Osteoblast (primary cell): Measurements from ENCODE around the gene ITGA4. TPM values are rescaled to one million over a fixed set of nuclear protein-coding genes. Genes with fewer than 3 reads are reported as not detected.

Experiments used
- DNase-seq: peaks from one replicate; pipeline ENCODE4 v3.0.0; 2011; ENCODE audit warnings: low spot score, mixed read lengths; ENCODE audit not compliant: insufficient read length; ENCODE audit errors: missing footprints
- H2AFZ ChIP-seq: 2 replicates; pipeline ENCODE4 v1.6.0; 2011; ENCODE audit warnings: mild to moderate bottlenecking, low read length
- H3K27ac ChIP-seq: 2 replicates; pipeline ENCODE4 v1.5.1; 2011; ENCODE audit warnings: mild to moderate bottlenecking, low read depth, low read length, moderate library complexity
- H3K27me3 ChIP-seq: 2 replicates; pipeline ENCODE4 v1.6.0; 2012; ENCODE audit warnings: mild to moderate bottlenecking, control low read depth, inconsistent platforms, low read length, moderate library complexity; ENCODE audit not compliant: insufficient read depth
- H3K36me3 ChIP-seq: 2 replicates; pipeline ENCODE4 v1.5.1; 2011; ENCODE audit warnings: mild to moderate bottlenecking, low read length, control low read depth, moderate library complexity; ENCODE audit not compliant: insufficient read depth
- H3K4me1 ChIP-seq: 2 replicates; pipeline ENCODE4 v1.5.1; 2011; ENCODE audit warnings: mild to moderate bottlenecking, low read length, control low read depth, moderate library complexity; ENCODE audit not compliant: insufficient read depth
- H3K4me2 ChIP-seq: 2 replicates; pipeline ENCODE4 v1.6.0; 2011; ENCODE audit warnings: mild to moderate bottlenecking, low read length; ENCODE audit not compliant: insufficient read depth
- H3K4me3 ChIP-seq: fragments of 200-600 bp; sonication (generic); 3 replicates; pipeline ENCODE4 v1.5.1; 2012; ENCODE audit warnings: mild to moderate bottlenecking, low read length, inconsistent platforms; ENCODE audit not compliant: insufficient read depth
- H3K79me2 ChIP-seq: 2 replicates; pipeline ENCODE4 v1.6.0; 2012; ENCODE audit warnings: mild to moderate bottlenecking, low read length, control low read depth, inconsistent platforms; ENCODE audit not compliant: insufficient read depth
- H3K9me3 ChIP-seq: 2 replicates; pipeline ENCODE4 v1.5.1; 2011; ENCODE audit warnings: low read depth, low read length, control low read depth
- H4K20me1 ChIP-seq: 2 replicates; pipeline ENCODE4 v1.6.0; 2012; ENCODE audit warnings: mild to moderate bottlenecking, low read length, control low read depth; ENCODE audit not compliant: insufficient read depth
- total RNA-seq: library from RNA; depleted of rRNA; stranded (reverse); fragments of >200 nt; gene quantifications from 2 replicates; pipeline ENCODE4 v1.2.3, GENCODE V29; 2012
- TF ChIP-seq, protein P1 (sequence below): IDR thresholded peaks from 2 replicates; pipeline ENCODE4 v1.5.1; 2011; ENCODE audit warnings: mild to moderate bottlenecking, low read depth, low read length, moderate library complexity; ENCODE audit errors: extremely low read depth

Gene ITGA4
- total RNA-seq, 1 donor, result 9.0 TPM

DNA sequence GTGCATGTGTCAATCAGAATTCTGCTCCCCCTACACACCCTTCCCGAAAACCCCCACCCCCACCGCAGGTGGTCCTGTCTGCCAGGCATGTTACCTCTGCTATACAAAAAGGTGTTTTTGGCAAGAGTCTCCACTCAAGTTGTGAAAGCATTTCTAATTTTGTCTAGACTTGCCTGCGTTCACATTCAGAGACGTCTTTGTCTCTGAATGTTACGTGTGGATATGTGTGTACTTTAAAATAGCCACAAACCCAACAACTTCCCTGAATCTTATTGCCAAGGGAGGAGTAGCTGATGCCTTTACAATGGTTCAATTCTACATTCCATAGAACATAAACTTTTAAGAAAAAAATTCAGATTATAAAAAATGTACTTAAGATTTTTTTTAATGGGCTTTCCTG lies 66.6 kb downstream of the ITGA4 start:
- Histone ChIP-seq H3K27me3 (no peaks in the 10 kb centered on the region), H3K4me2 (no peak overlapping the region), H3K4me1 (no peaks in the 10 kb centered on the region), H3K9me3 (no peaks in the 10 kb centered on the region), H3K79me2 (no peaks in the 10 kb centered on the region), H3K36me3 (no peaks in the 10 kb centered on the region), H2AFZ (no peak overlapping the region), H3K4me3 (no peak overlapping the region), H4K20me1 (no peaks in the 10 kb centered on the region), H3K27ac (no peak overlapping the region)
- TF ChIP-seq, protein P1, sequence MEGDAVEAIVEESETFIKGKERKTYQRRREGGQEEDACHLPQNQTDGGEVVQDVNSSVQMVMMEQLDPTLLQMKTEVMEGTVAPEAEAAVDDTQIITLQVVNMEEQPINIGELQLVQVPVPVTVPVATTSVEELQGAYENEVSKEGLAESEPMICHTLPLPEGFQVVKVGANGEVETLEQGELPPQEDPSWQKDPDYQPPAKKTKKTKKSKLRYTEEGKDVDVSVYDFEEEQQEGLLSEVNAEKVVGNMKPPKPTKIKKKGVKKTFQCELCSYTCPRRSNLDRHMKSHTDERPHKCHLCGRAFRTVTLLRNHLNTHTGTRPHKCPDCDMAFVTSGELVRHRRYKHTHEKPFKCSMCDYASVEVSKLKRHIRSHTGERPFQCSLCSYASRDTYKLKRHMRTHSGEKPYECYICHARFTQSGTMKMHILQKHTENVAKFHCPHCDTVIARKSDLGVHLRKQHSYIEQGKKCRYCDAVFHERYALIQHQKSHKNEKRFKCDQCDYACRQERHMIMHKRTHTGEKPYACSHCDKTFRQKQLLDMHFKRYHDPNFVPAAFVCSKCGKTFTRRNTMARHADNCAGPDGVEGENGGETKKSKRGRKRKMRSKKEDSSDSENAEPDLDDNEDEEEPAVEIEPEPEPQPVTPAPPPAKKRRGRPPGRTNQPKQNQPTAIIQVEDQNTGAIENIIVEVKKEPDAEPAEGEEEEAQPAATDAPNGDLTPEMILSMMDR, result no peak
- no peak for DNase-seq

DNA sequence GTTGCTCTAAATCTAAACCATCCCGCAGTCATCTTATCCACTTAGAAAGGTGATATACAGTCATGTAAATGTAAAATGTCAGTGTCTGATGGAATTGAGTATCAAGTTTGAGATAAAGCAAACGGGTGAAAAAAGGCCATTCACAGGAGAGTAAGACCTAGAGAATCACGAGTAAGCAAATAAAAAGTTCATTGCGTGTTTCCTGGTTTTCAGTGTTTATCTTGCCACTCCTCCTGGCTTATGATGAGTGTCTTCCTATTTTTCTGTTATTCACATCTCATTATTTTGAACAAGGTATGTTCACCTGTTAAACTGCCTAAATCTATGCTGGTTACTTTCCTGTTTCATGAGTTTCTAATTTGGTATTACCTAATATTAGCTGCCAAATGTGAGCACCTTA lies 68.8 kb downstream of the ITGA4 start:
- no peaks in the 10 kb centered on the region for H3K4me1 ChIP-seq

DNA sequence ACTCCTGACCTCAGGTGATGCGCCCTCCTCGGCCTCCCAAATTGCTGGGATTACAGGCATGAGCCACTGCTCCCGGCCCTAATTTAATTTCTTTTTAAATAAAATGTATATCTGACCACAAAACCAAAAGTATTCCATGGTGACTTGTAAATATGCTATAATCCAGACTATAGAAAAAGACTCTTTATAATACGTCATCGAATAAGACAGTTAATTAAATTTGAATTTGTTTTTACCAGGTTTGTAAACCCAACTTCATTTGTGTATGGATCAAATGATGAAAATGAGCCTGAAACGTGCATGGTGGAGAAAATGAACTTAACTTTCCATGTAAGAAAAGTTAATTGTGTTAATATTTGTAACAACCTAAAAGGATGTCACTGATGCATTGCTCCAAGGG lies 69.9 kb downstream of the ITGA4 start:
- Histone ChIP-seq H2AFZ (no peak overlapping the region), H3K9me3 (no peaks in the 10 kb centered on the region), H3K27ac (no peak overlapping the region), H3K4me1 (no peaks in the 10 kb centered on the region), H4K20me1 (no peaks in the 10 kb centered on the region), H3K79me2 (no peaks in the 10 kb centered on the region), H3K4me3 (no peak overlapping the region), H3K4me2 (no peak overlapping the region), H3K27me3 (no peaks in the 10 kb centered on the region), H3K36me3 (no peaks in the 10 kb centered on the region)
- no peak for DNase-seq
- TF ChIP-seq, protein P1, result no peak

More for the DNA sequence above, 68.8 kb downstream of the ITGA4 start:
- H4K20me1 ChIP-seq, result no peaks in the 10 kb centered on the region
- H3K27ac ChIP-seq, result no peak overlapping the region
- TF ChIP-seq, protein P1, result no peak
- no peaks in the 10 kb centered on the region for H3K79me2 ChIP-seq
- no peak overlapping the region for H3K4me2 ChIP-seq
- no peak overlapping the region for H2AFZ ChIP-seq
- no peaks in the 10 kb centered on the region for H3K9me3 ChIP-seq
- DNase-seq, result no peak
- no peaks in the 10 kb centered on the region for H3K27me3 ChIP-seq
- no peak overlapping the region for H3K4me3 ChIP-seq
- H3K36me3 ChIP-seq, result no peaks in the 10 kb centered on the region

DNA sequence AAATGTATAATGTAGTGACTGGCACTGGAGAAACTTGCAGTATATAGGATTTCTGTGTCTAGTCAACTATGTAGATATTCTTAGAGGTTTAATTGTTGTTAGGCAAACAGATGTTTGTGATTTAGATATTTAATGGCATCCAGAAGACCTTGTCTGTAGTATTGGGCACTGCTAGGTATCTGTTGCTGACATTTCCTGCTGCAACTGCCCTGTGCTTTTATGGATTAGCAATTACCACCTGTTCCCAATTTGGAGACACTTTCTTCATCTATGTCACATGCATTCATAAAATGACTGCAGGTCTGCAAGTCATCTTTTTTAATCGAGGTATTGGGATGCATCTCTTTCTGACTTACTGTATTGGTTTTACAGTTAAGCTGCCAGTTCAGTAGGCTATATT lies 71.3 kb downstream of the ITGA4 start:
- Histone ChIP-seq H3K4me1 (no peaks in the 10 kb centered on the region), H2AFZ (no peak overlapping the region), H3K27ac (no peak overlapping the region), H3K36me3 (no peaks in the 10 kb centered on the region), H3K27me3 (no peaks in the 10 kb centered on the region), H3K79me2 (no peaks in the 10 kb centered on the region), H4K20me1 (no peaks in the 10 kb centered on the region), H3K9me3 (no peaks in the 10 kb centered on the region), H3K4me3 (no peak overlapping the region), H3K4me2 (no peak overlapping the region)
- DNase-seq, result peak; percentile 43
- TF ChIP-seq, protein P1, result no peak
